ENCODE data around the gene TMEM132C.

Gene TMEM132C

DNA sequence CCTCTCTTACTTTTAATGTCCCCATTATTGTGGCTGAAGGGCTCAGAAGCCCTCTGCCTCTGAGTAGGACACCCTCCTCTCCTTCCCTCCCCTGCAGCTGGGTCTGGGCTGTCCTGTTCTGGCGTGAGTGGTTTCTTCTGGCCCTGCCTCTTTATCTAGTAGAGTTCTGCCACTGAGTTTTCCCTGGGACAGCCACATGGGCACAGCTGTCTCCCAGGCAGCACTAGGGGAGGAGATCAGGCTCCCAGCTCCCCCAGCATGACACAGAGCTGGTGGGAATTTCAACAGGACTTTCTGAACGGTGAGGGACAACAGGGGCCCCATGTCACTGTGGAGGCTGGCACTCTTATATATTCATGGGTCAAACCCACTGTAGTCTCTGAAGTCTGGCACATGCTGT lies 21.4 kb downstream of the TMEM132C start:
- no peak for DNase-seq (ENCODE audit: low read depth in 1 of 2, low spot score in 1 of 2)

GRCh38 chr12:128288896-128289295 lies 21.9 kb downstream of the TMEM132C start:
- DNase-seq (ENCODE audit: low read depth in 1 of 2, low spot score in 1 of 2), result no peak

GRCh38 chr12:128290938-128291337 lies 24.0 kb downstream of the TMEM132C start:
- DNase-seq (ENCODE audit: low read depth in 1 of 2, low spot score in 1 of 2), result no peak

- no peak for DNase-seq (ENCODE audit: low read depth in 1 of 2, low spot score in 1 of 2)
Measured at GRCh38 chr12:128298091-128298748, 31.2 kb downstream of the TMEM132C start.

DNA sequence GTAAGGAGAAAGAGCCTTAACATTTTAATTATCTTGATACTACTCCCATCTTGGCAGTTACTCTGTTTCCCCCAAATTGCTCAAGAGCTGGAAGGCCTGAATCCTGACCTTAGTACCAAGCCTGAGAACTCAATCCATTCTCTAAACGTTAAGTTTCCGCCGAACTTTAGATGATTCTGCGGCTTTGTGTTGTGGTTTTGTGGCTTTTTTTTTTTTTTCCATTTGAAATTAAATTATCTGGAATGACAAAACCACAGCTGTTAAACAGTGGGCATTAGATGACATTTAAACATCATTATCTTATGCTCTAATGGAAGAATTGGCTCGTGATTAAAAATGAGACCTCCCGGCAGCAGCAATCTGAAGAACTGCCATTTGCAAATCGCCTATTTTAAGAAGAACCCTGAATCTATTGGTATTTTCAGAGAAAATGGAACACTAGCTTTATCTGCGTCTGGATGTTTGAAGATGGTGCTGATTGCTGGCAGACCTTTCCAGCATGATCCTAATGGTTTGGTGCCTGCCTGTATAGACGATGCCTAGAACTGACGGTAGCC lies 38.4 kb downstream of the TMEM132C start:
- no peak for DNase-seq (ENCODE audit: low read depth in 1 of 2, low spot score in 1 of 2)

GRCh38 chr12:128307791-128308190 lies 40.8 kb downstream of the TMEM132C start:
- no peak for DNase-seq (ENCODE audit: low read depth in 1 of 2, low spot score in 1 of 2)

GRCh38 chr12:128312661-128313060 lies 45.7 kb downstream of the TMEM132C start:
- DNase-seq (ENCODE audit: low read depth in 1 of 2, low spot score in 1 of 2), result no peak

- DNase-seq (ENCODE audit: low read depth in 1 of 2, low spot score in 1 of 2), result no peak
Measured at GRCh38 chr12:128313931-128314330, 47.0 kb downstream of the TMEM132C start.

DNA sequence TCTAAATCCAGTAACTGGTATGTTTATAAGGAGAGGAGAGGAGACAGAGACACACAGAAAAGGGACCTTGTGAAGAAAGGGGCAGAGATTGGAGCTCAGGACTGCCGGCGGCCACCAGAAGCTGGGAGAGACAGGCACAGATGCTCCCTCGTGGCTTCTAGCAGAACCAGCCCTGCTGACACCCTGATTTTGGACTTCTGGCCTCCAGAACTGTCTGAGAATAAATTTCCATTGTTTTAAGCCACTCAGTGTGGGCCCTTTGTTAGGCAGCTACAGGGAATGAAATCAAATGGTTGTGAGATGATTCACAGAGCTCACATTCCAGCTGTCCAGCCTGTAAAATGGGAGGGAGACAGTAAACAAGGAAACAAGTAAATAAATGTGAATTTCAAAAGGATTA lies 47.6 kb downstream of the TMEM132C start:
- DNase-seq (ENCODE audit: low read depth in 1 of 2, low spot score in 1 of 2), result no peak

DNA sequence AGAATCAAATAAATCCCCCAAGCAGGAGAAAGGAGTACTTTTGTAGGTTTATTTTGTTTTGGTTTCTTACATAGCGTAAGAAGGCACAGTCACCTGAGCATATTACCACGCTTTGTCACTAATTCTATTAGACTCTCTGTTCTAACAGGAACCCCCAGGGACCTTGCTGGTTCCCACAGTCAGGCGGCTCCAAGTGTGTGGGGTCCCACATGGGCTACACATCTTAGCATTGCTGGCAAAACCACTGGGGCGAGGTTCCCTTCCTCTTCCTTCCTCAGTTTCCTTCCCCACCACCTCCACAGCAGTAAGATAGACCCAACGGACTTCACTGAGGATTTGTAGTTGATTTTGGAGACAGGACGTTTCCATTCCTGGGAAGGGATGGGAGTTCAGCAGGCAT lies 49.1 kb downstream of the TMEM132C start:
- DNase-seq (ENCODE audit: low read depth in 1 of 2, low spot score in 1 of 2), result no peak

- DNase-seq (ENCODE audit: low read depth in 1 of 2, low spot score in 1 of 2), result no peak
Measured at GRCh38 chr12:128316973-128317526, 50.1 kb downstream of the TMEM132C start.

GRCh38 chr12:128318341-128318740 lies 51.4 kb downstream of the TMEM132C start:
- DNase-seq (ENCODE audit: low read depth in 1 of 2, low spot score in 1 of 2), result no peak

DNA sequence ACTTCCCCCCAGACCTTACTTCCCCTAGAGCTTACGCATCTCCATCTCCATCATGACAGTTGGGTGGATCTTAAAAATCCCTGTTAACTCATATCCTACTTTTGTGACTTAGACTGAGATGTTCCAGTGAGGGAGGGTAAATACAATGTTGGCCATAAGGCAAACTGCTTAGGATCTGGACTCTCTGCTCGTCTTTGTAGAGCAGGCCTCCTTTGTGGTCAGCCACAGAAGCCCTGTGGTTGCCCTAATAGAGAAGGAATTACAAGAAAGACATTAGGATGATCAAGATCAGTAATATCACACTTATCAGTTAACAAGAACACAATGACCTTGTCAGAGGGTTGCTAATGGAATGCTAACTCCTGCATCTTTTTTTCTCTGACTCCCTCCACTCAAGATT lies 52.0 kb downstream of the TMEM132C start:
- DNase-seq (ENCODE audit: low read depth in 1 of 2, low spot score in 1 of 2), result no peak

GRCh38 chr12:128322341-128322740 lies 55.4 kb downstream of the TMEM132C start:
- DNase-seq (ENCODE audit: low read depth in 1 of 2, low spot score in 1 of 2), result no peak

DNA sequence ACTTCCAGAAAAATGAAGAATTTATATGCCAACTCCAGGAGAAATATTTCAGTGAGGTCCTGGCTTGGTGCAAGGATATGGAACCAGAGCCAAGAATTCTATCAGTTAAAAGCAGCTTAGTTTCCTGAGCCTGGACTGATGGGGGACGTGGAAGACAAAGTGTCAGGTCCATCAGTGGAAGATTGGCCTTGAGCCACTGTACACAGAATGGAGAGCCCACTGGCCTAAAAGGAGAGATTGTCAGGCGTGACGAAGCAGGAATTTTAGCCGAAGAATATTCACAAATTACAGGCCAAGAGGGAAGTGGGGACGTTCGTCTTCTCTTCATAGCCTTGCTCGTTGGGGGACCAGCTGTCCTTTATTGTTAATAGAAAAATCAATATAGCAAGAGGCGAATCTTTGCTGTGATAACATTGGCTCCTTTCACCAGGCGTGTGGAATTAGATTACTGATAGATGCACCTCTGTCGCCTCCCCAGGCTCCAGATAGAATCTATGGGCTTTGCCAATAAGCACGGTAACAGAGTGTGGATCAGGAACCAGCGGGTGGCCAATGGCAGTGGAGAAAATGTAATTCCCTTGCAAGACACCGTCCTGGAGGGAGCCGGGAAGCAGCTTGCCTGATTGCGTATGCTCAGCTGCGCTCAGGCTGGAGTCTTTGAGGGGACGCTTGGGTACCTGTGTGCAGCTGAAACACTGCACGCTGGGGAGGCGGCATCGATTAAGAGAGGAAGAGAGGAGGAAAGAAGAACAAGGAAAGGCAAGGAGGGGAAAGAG lies 56.4 kb downstream of the TMEM132C start:
- DNase-seq (ENCODE audit: low read depth in 1 of 2, low spot score in 1 of 2), result no peak

DNA sequence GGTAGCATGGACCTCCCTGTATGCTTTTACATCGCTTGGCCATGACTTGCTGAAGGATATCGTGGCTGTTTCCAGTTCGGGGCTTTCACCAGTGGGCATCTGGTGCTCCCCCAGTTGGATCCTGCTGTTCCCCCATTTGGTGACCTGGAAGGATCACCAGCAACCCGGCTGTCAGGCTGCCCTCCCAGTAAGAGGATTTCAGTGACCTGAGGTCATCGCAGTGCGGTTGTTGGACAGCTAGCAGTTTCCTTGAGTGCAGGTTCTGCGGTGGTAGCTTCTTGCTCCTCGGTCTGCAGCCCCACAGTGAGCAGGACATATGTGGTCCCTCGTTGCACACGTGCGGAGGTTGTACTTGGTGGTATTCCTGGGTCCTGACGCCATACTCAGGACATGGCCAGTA lies 58.7 kb downstream of the TMEM132C start:
- no peak for DNase-seq (ENCODE audit: low read depth in 1 of 2, low spot score in 1 of 2)

DNA sequence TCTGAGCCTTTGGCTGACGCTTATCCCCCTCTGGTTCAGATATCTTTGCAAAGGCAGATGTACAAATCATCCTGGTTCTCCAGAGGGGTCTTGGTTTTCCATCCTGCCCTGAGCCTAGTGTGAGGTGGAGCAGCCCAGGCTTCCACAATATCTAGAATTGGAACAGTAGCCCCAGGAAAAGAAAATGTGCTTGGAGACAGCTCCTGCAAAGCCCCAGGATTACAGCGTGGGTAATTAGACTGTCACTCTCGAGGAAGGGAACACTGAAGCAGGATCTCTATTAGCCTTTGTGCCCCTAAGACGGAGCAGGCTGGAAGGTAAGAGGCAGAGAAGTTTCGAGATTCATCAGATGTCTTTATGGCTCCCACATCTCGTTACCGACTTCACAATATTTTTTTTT lies 59.4 kb downstream of the TMEM132C start:
- no peak for DNase-seq (ENCODE audit: low read depth in 1 of 2, low spot score in 1 of 2)

DNA sequence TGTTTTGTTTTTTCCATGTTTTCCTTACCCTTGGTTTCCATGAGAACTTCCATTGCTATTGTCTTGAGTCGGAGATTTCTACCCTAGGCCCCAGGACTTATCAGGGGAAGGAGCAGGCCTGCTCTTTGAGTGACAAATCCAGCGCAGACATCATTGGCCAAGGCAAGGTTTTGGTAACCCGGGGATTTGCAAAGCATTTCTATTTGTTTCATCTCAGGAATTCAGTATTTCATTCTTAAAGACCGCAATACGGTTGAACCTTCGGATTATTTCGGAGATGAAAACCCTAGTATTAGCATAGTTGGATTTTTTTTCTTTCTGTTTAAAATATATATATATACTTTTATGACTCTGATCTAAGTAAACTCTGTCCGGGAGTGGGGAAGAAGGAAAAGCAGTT lies 62.0 kb downstream of the TMEM132C start:
- DNase-seq (ENCODE audit: low read depth in 1 of 2, low spot score in 1 of 2), result no peak

DNA sequence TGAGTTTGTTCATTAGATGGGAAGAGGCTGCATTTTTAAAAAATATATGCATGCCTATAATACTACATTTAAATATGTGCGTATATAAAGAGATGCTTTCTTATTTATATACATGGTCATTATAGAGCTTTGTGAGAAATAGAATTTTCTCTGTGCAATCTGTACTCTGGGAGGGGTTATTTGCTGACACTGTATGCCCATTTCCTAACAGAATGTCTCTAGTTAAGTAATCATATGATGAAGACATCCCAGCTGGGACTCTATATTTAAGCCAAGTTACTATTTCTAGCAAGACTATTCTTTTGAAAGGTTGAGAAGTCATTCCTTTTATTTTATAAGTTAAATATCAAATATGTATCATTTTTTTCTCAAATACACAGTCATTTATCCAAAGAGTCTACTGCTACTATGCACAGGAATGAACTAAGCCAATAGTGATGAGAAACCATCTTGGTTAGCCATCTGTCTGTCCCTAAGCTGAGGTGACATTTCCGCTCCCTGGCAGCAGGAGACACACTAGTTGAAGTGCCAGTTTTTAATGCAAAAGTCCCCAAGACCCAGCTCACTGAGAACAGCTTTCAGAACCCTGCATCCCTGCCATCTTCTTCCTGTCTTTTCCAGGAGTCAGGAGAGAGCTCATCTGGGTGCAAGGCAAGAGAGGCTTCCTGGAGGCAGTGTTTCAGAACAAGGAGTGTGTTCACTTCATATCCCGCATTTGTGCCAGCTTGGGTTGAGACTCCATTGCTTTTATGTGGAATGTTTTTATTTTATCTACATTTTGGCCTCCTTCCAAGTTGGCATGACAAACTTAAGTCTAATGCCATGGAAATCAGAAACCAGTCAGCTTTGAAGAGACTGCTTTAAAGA lies 69.5 kb downstream of the TMEM132C start:
- no peak for DNase-seq (ENCODE audit: low read depth in 1 of 2, low spot score in 1 of 2)

DNA sequence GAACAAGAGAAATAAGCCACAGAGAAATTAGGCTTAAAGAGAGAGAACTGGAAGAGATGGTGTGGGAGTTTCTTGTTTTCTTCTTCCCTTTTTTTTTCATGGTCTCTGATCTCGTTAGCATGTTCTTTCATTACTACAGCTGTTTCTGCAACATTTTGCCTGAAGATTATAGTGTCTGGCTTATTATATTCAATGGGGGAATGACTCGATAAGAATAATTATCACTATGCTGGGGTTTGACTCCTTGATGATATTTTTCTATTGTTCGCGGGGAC lies 70.0 kb downstream of the TMEM132C start:
- no peak for DNase-seq (ENCODE audit: low read depth in 1 of 2, low spot score in 1 of 2)

GRCh38 chr12:128337431-128338170 lies 70.6 kb downstream of the TMEM132C start:
- no peak for DNase-seq (ENCODE audit: low read depth in 1 of 2, low spot score in 1 of 2)

Data from activated CD4-positive, alpha-beta T cell treated with anti-CD3 and anti-CD28 coated beads, Interleukin-2, amount 50 U/mL, for 24 hours (primary cell).